ENCODE data around the gene CMKLR1.

The CMKLR1 gene

GRCh38 chr12:108360487-108360886 is 21.4 kb upstream of the CMKLR1 start:
- DNase-seq = peak; percentile 67

GRCh38 chr12:108360057-108360456 is 20.9 kb upstream of the CMKLR1 start:
- no peak for DNase-seq

- peak; percentile 77 for DNase-seq
Measured at GRCh38 chr12:108358580-108358965, 19.5 kb upstream of the CMKLR1 start.

GRCh38 chr12:108357834-108358579 is 18.9 kb upstream of the CMKLR1 start:
- no peak for DNase-seq

GRCh38 chr12:108356835-108357806 is 18.0 kb upstream of the CMKLR1 start:
- DNase-seq = no peak

- no peak for DNase-seq
Measured at GRCh38 chr12:108355069-108355468, 16.0 kb upstream of the CMKLR1 start.

GRCh38 chr12:108352591-108352990 is 13.5 kb upstream of the CMKLR1 start:
- no peak for DNase-seq

DNA sequence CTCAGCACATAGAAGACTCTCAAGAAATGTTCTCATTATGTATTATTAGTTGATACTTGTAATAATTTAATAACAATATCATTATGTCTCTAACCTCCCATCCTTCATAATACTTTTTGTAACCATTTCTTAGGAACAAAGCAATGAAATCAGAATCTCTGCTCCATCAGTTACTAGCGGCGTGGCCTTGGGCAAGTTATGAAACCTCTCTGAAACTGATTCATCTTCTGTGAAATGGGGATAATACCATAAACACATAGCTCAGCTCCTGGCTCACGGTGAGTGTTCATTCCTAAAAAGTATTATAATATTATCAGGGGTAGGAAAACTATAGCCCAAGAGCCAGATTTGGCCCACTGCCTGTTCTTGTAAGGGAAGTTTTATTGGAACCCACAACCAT is 11.4 kb upstream of the CMKLR1 start:
- no peak for DNase-seq

DNA sequence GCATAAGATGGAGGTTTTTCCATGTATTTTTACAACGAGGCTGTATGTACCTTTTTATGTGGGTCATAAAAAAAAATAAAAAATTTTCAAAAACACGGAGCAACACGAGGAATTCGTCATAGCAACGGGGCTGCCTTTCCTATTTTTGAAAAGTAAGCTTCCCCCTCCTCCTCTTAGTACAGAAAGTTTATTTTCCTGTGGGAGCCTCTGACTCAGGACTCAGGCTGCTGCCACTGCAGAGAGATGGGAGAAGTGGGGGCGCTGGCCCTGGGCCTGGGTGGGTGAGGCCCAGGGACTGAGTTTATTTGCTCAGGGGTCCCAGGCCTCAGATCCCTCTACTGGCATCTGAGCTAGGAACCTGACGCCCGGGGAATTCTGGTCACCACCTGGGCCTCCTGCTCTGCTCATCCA is 10.2 kb upstream of the CMKLR1 start:
- DNase-seq = peak; percentile 37

DNA sequence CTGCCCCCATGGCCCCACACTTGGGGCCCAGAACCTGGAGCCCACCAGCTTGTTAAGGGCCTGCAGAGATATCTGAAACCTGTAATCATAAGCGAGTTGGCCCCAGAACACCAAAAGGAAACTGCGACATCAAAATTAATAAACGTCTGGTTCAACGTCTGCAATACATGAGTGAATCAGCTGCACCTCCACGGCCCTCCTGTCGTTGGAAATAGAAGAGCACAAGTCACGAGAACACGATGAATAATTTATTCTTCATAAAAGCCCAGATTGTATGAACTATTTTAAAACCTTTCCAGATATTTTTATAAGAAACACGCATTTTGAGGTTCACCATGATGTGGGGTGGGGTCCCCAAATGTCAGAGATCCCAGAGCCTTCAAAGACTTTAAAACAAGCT is 9.7 kb upstream of the CMKLR1 start:
- DNase-seq = peak; percentile 59

GRCh38 chr12:108346727-108347710 is 7.9 kb upstream of the CMKLR1 start:
- peak; percentile 47 for DNase-seq

- DNase-seq = no peak
Measured at GRCh38 chr12:108345716-108346633, 6.9 kb upstream of the CMKLR1 start.

DNA sequence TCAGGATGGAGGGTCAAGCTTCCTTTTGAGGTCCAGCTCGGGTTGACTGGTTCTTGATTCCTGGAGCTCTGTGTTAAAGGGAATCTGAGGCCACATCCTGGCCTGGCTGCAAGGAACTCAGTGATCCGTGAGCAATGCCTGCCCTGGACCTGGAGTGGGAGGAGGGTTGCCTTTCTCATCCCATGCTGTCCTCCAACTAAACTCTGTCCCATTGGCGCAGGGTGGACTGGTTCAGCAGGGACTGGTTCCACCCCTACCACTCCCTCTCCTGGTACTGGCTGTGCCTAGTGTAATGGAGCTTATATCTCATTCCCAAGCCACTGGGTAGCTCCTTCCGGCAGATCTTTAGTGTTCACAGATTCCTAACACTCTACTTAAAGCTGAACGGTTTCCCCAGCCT is 3.9 kb upstream of the CMKLR1 start:
- no peak for DNase-seq

GRCh38 chr12:108341854-108342847 is 3.0 kb upstream of the CMKLR1 start:
- DNase-seq = no peak

- DNase-seq = no peak
Measured at GRCh38 chr12:108341356-108341755, 2.2 kb upstream of the CMKLR1 start.

GRCh38 chr12:108340037-108340436 is 926 bp upstream of the CMKLR1 start:
- no peak for DNase-seq

GRCh38 chr12:108337235-108338223 is 1.6 kb downstream of the CMKLR1 start:
- DNase-seq = peak; percentile 56

- no peak for DNase-seq
Measured at GRCh38 chr12:108335349-108336119, 3.6 kb downstream of the CMKLR1 start.
